Measurements from ENCODE around the gene NCAPD3. TPM values are rescaled to one million over a fixed set of nuclear protein-coding genes. Genes with fewer than 3 reads are reported as not detected.

Gene NCAPD3
- total RNA-seq, 2 donors from 2014 or later, result 55.6 to 121 TPM

DNA sequence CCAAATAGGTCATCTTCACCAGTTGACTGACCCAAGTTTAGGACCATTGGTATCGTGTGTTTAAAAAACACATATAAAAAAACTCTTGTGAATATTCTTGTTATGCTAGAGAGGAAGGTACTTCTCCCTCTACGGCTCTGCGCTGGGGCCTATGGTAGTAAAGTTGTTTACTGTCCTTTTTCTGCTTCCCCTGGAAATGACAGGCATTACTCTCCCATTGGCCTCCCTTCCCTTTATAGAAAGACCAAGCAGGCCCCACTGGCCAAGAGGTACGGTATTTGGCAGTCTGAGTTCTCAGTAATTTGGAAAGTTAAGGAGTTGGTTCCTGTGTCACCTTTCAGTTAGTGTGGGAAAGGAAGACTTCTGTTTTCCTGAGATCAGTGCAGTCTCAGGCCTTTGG lies 22.9 kb upstream of the NCAPD3 start:
- ATAC-seq, result no peak
- Mint-ChIP-seq H3K27me3 (no peaks in the 10 kb centered on the region), H3K27ac (no peak overlapping the region), H3K4me3 (no peak overlapping the region), H3K36me3 (peaks cover 22% of the 10 kb centered on the region), H3K9me3 (no peaks in the 10 kb centered on the region), H3K4me1 (ENCODE audit: low read depth in 2 of 2) (peaks cover 4 to 11% of the 10 kb centered on the region in 2 donors)
- DNase-seq (ENCODE audit: low spot score), result no peak

DNA sequence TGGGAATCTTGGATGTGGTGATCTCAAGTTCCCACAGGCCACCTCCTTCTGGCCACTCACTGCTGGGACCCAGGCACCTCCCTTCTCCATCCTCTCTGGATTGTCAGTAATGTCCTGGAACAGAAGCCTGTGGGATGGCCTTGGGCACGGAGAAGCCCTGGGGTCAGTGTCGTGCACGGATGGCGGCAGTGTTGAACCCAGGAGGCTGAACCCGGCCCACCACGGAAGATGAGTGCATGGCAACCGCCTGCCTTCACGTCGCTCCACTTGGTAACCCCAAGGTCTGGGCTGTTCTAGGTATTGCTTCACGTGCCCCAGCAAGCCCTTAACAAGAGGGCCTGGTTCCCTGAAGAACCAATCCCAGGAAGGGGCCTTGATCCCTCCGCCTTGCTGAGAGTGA lies 22.3 kb upstream of the NCAPD3 start:
- Mint-ChIP-seq H3K9me3 (no peaks in the 10 kb centered on the region), H3K4me1 (ENCODE audit: low read depth in 2 of 2) (peaks cover 2 to 10% of the 10 kb centered on the region in 2 donors), H3K27ac (no peak overlapping the region), H3K36me3 (peaks cover 22% of the 10 kb centered on the region), H3K4me3 (no peak overlapping the region), H3K27me3 (no peaks in the 10 kb centered on the region)
- no peak for DNase-seq (ENCODE audit: low spot score)
- ATAC-seq, result no peak

DNA sequence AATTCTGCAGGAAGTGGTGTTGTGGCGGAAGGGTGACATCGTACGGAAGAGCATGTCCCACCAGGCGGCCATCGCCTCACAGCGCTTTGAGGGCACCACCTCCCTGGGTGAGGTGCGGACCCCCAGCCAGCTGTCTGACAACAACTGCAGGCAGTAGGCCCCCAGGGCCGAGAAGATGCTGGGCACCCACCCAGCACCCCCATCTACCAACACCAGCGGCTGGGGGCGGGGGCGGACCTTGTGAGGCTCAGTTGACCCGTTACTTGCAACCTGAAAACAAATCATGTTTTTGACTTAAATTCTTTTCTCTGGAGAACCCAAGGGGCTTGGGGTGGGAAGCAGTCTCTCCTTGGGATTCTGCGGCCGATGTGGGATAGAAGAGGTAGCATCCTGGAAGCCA lies 21.7 kb upstream of the NCAPD3 start:
- no peak for DNase-seq (ENCODE audit: low spot score)
- Mint-ChIP-seq H3K4me3 (no peak overlapping the region), H3K9me3 (no peaks in the 10 kb centered on the region), H3K27ac (no peak overlapping the region), H3K36me3 (peaks cover 22% of the 10 kb centered on the region), H3K27me3 (no peaks in the 10 kb centered on the region), H3K4me1 (ENCODE audit: low read depth in 2 of 2) (peaks cover 2 to 10% of the 10 kb centered on the region in 2 donors)
- ATAC-seq, result no peak

DNA sequence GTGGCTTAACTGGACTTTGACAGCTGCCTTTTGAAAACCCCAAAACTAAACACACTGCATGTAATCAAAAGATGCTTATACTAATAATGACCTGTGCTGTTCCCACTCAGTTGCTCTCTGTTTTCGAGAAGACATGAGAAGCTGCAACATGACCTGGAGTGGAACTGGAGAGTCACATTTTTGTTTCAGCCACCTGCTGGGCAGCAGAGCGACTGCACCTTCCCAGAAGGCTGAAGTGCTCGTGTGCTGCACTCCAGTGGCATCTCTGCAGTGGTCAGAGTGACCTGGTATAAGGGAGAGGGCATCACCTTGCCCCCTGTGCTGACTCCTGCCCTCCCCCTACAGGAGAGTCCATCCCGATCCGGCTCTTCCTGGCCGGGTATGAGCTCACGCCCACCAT lies 20.8 kb upstream of the NCAPD3 start:
- no peak overlapping the region for H3K4me3 Mint-ChIP-seq
- no peak for DNase-seq (ENCODE audit: low spot score)
- peaks cover 22% of the 10 kb centered on the region for H3K36me3 Mint-ChIP-seq
- peak in 1 of 2 donors; percentile 40 for ATAC-seq
- no peak overlapping the region for H3K27ac Mint-ChIP-seq
- H3K27me3 Mint-ChIP-seq, result no peaks in the 10 kb centered on the region
- H3K4me1 Mint-ChIP-seq (ENCODE audit: low read depth in 2 of 2), result peaks cover 2 to 10% of the 10 kb centered on the region in 2 donors
- no peaks in the 10 kb centered on the region for H3K9me3 Mint-ChIP-seq

DNA sequence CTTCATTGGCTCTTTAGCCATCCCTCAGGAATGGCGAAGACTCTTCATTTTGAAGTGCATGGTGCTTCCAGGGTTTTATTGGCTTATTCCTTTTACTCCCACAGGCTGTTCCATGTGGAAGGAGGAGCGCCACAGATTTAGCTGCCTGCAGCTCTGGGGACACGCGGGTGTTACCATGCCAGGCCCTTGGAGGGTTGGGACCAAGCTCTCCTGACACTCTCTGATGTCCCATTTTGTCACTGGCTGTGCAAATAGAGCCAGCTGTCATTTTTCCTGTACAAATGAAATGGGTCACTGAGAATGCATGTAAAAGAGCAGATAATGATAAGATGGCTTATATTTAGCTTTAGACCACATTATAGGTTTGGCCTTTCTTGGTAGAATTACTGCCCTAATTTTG lies 20.1 kb upstream of the NCAPD3 start:
- DNase-seq (ENCODE audit: low spot score), result no peak

DNA sequence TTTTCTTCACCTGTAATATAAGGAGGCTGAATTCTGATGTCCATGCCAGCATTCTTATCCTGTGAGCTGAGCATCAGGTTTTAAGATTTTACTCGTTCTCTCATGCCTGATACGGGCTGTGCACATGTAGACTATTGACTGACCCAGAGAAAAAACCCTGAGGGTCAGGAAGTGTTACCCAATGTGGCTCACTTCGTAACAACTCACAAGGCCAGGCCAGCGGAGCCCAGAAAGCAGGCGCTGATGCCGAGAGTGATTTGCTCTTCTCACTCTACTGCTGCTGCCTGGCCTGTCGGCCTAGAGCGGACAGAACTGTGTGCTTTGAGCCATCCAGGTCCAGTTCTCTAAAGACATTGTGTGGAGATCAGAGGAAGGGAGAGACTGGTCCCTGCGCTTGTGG lies 18.6 kb upstream of the NCAPD3 start:
- Mint-ChIP-seq H3K36me3 (peaks cover 21% of the 10 kb centered on the region), H3K27ac (no peak overlapping the region), H3K4me3 (no peak overlapping the region), H3K27me3 (no peaks in the 10 kb centered on the region), H3K4me1 (ENCODE audit: low read depth in 2 of 2) (peaks cover 1 to 2% of the 10 kb centered on the region in 2 donors), H3K9me3 (no peaks in the 10 kb centered on the region)
- no peak for ATAC-seq
- no peak for DNase-seq (ENCODE audit: low spot score)

More for the DNA sequence above, 20.1 kb upstream of the NCAPD3 start:
- H3K36me3 Mint-ChIP-seq, result peaks cover 27% of the 10 kb centered on the region
- no peak for ATAC-seq
- peaks cover 2 to 5% of the 10 kb centered on the region in 2 donors for H3K4me1 Mint-ChIP-seq (ENCODE audit: low read depth in 2 of 2)
- H3K9me3 Mint-ChIP-seq, result no peaks in the 10 kb centered on the region
- no peak overlapping the region for H3K27ac Mint-ChIP-seq
- no peaks in the 10 kb centered on the region for H3K27me3 Mint-ChIP-seq
- no peak overlapping the region for H3K4me3 Mint-ChIP-seq

DNA sequence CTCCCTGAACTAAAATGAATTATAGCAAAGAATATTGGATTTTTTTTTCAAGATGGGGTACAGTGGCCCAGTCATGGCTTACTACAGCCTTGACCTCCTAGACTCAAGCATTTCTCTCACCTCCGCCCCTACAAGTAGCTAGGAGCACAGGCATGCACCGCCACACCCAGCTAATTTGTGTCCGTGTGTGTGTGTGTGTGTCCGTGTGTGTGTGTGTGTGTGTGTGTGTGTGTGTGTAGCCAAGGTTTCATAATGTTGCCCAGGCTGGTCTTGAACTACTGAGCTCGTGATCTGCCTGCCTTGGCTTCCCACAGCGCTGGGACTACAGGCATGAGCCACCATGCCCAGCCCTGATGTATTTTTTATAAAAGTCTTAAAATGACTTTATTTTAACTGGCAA lies 16.8 kb upstream of the NCAPD3 start:
- Mint-ChIP-seq H3K27me3 (no peaks in the 10 kb centered on the region), H3K4me3 (no peak overlapping the region), H3K4me1 (ENCODE audit: low read depth in 2 of 2) (peaks cover 5 to 13% of the 10 kb centered on the region in 2 donors), H3K27ac (no peak overlapping the region), H3K9me3 (no peaks in the 10 kb centered on the region), H3K36me3 (peaks cover 30% of the 10 kb centered on the region)
- no peak for ATAC-seq
- DNase-seq (ENCODE audit: low spot score), result no peak

DNA sequence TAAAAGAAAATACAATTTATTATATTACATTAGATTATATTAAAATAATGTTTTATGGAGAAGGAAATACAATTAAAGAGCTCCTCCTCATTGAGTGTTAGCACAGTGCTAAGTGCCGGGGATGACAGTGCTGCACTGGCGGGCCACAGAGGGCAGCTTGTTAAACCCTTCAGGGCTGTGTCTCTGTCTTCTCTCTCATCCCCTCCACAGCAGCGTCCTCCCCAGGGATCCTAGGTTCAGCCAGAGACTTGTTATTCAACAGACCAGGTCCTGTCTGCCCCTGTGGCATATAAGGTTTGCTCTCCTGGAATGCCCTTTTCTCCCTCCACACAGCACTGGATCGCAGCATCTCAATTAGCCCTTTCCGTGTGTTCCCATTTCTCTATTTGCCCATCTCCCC lies 15.2 kb upstream of the NCAPD3 start:
- Mint-ChIP-seq H3K9me3 (no peaks in the 10 kb centered on the region), H3K4me1 (ENCODE audit: low read depth in 2 of 2) (peaks cover 5 to 13% of the 10 kb centered on the region in 2 donors), H3K4me3 (no peak overlapping the region), H3K27ac (no peak overlapping the region), H3K36me3 (peaks cover 30% of the 10 kb centered on the region), H3K27me3 (no peaks in the 10 kb centered on the region)
- no peak for DNase-seq (ENCODE audit: low spot score)
- no peak for ATAC-seq

DNA sequence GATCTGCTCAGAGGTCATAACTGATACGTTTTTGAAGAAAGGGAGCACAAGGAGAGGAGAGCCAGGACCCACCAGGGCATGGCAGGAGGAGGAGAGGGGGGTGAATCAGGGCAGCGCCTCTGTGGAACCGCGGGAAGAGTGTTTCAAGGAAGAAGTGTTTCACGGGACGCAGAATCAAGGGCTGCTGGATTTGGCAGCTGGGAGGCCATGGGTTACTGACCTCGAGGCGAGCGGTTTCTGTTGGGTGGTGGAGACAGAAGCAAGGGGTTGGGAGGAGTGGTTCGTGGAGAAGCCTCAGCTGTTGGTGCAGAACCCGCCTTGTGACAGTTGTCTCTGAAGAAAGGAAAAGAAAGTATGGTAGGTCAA lies 13.8 kb upstream of the NCAPD3 start:
- ATAC-seq (no peak), DNase-seq (ENCODE audit: low spot score) (no peak)
- Mint-ChIP-seq H3K36me3 (peaks cover 20% of the 10 kb centered on the region), H3K27me3 (no peaks in the 10 kb centered on the region), H3K9me3 (no peaks in the 10 kb centered on the region), H3K4me3 (no peak overlapping the region), H3K4me1 (ENCODE audit: low read depth in 2 of 2) (peaks cover 12 to 19% of the 10 kb centered on the region in 2 donors), H3K27ac (no peak overlapping the region)

DNA sequence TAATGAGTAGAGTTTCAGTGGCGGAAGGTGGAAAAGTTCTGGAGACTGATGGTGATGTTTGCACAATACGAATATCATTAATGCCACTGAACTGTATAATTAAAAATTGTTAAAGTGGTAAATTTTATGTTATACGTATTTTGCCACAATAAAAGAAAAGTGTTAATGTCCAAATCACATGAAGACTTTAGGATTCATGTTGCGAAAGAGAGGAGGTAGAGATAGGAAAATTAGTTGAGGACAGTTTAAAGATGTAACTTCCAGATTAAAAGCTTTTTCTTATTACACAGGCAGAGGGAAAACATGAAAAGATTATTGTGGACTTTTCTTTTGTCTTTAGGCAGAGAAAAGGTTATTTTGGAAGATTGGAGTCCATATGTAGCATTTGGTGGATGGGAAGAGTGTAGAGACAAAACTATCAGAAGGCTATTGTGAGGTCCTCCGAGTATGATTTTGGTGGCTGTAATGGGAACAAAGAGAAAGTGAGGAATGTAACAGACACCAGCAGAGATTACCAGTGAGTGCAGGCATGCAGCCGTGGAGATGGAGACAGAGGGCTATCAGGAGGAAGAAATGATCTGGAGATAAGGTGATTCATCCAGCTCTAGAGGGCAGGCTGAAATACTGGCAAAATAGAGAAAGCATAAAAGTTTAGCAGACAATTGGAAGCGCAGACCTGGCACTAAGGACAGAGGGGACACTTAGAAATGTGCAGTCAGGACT lies 13.2 kb upstream of the NCAPD3 start:
- Mint-ChIP-seq H3K27ac (no peak overlapping the region), H3K36me3 (peaks cover 20% of the 10 kb centered on the region), H3K27me3 (no peaks in the 10 kb centered on the region), H3K4me1 (ENCODE audit: low read depth in 2 of 2) (peaks cover 17 to 25% of the 10 kb centered on the region in 2 donors), H3K9me3 (no peaks in the 10 kb centered on the region), H3K4me3 (no peak overlapping the region)
- ATAC-seq (no peak), DNase-seq (ENCODE audit: low spot score) (no peak)

DNA sequence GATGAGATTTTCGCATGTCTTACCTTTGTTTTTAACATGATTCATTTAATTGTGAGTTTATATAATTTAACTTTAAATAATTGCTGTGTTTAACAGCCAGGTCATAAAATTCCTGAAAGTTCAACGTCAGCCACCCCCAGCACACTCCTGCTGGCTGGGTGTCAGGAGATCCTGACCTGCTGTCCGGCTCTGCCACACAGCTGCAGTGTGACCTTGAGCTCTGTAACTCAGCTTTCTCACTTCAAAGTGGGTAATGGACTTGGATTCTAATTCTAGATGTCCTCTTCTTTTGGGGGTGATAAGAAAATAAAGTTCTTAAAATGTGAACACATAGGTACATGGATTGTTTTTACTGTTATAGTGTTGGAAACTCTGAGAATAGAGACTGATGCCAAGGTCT lies 11.6 kb upstream of the NCAPD3 start:
- no peaks in the 10 kb centered on the region for H3K9me3 Mint-ChIP-seq
- H3K4me3 Mint-ChIP-seq, result no peak overlapping the region
- H3K27ac Mint-ChIP-seq, result no peak overlapping the region
- peaks cover 20% of the 10 kb centered on the region for H3K36me3 Mint-ChIP-seq
- ATAC-seq (no peak), DNase-seq (ENCODE audit: low spot score) (no peak)
- H3K27me3 Mint-ChIP-seq, result no peaks in the 10 kb centered on the region
- H3K4me1 Mint-ChIP-seq (ENCODE audit: low read depth in 2 of 2), result peaks cover 25 to 36% of the 10 kb centered on the region in 2 donors

DNA sequence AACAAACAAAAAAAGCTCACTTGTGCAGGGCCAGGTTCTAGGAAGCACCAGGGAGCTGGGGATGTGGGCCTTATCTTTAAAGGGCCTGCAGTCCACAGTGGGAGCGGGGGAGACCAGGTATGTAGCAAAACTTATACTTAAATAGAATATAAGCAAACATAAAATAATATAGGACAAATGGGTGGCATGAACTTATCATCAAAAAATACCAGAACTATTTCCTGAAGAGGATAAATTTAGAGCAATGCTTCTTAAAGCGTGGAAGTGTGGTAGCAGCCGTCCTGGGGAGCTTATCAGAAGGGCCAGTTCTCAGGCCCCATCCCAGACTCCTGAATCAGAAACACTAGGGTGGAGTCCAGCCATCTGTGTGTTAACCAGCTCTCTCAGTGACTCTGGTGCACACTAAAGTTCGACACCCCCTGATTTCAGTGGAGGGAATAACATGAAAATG lies 10.0 kb upstream of the NCAPD3 start:
- H3K9me3 Mint-ChIP-seq, result no peaks in the 10 kb centered on the region
- H3K4me3 Mint-ChIP-seq, result no peak overlapping the region
- H3K27ac Mint-ChIP-seq, result no peak overlapping the region
- peaks cover 40 to 52% of the 10 kb centered on the region in 2 donors for H3K4me1 Mint-ChIP-seq (ENCODE audit: low read depth in 2 of 2)
- no peaks in the 10 kb centered on the region for H3K27me3 Mint-ChIP-seq
- peaks cover 15% of the 10 kb centered on the region for H3K36me3 Mint-ChIP-seq
- no peak for DNase-seq (ENCODE audit: low spot score)
- ATAC-seq, result no peak

DNA sequence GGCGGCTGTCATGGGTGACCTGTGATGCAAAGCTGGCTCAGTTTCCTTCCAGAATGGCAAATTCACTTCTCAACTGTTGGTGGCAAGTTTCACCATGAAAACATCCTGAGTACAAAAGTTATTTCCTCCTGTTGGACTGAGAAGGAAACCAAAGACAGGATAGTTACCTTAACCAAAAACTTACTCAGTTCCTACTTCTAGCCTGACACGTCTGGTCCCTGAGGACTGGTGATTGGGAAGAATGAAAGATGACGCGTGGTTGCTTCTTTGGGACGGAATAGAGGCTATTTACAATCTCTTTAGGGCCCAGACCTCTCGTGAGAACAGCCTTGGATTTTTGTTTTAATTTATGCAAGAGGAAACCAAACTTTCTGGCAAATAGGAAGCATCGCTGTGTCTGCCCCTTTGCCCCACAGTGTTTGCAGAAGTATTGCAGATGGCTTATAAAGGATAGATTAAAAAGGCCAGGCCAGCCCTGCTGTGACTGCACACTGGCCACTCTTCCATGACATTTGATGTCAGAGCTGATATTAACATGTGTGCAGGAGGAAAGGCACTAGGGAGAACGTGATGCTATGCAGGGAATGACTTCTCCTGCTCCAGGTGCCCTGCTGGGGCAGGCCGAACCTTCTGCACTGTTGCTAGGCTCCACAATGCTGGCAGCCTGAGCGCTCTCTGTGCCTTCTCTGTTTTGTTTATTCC lies 8.3 kb upstream of the NCAPD3 start:
- peaks cover 51 to 62% of the 10 kb centered on the region in 2 donors for H3K4me1 Mint-ChIP-seq (ENCODE audit: low read depth in 2 of 2)
- peak overlapping the region; percentile 52 for H3K4me3 Mint-ChIP-seq
- no peak overlapping the region for H3K27ac Mint-ChIP-seq

DNA sequence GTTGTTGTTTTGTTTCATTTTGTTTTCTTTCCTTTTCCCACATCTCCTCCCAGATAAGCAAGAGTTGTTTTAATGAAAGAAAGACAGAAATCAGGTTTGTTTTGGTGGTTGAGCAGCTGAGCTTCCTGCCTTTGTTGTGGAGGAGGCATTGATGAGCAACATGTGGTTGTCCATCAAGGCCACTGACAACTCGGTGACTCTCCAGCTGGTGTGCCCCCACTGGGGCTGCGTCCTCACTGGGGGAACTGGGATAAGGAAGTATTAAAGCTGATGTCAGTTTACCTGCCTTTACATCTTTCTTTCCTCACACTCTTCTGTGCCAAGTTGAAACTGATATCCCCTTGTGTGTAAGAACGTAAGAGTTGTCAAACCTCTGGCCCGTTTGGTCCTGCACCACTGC lies 6.6 kb upstream of the NCAPD3 start:
- peak overlapping the region; percentile 63 for H3K4me3 Mint-ChIP-seq
- H3K9me3 Mint-ChIP-seq, result no peaks in the 10 kb centered on the region
- DNase-seq (ENCODE audit: low spot score) (no peak), ATAC-seq (no peak)
- H3K27me3 Mint-ChIP-seq, result no peaks in the 10 kb centered on the region
- H3K27ac Mint-ChIP-seq, result peak overlapping the region; percentile 7 to 40
- H3K4me1 Mint-ChIP-seq (ENCODE audit: low read depth in 2 of 2), result peaks cover 61 to 68% of the 10 kb centered on the region in 2 donors
- H3K36me3 Mint-ChIP-seq, result no peaks in the 10 kb centered on the region

More for the DNA sequence above, 8.3 kb upstream of the NCAPD3 start:
- Mint-ChIP-seq H3K9me3 (no peaks in the 10 kb centered on the region), H3K36me3 (peaks cover 9% of the 10 kb centered on the region), H3K27me3 (no peaks in the 10 kb centered on the region)
- ATAC-seq (no peak), DNase-seq (ENCODE audit: low spot score) (no peak)

Data from natural killer cell treated with Interleukin-12 subunit alpha and Interleukin-12 subunit beta and Interleukin-15 and Interleukin-18, amount 100 ng/mL, for 72 hours (primary cell).